Stimulated activated CD4-positive, alpha-beta T cell treated with anti-CD3 and anti-CD28 coated beads, Interleukin-15, amount 100 ng/mL, for 24 hours (primary cell): ENCODE results near the gene ZC3H11A.
"Not testable (repeated sequence)": the region's sequence is repeated elsewhere in the genome, so short reads cannot be mapped to it uniquely, and the experiment has no call there.

Source experiments
- DNase-seq: peaks from one replicate; pipeline ENCODE4 v3.0.0-alpha.2; 2020

ZC3H11A gene

DNA sequence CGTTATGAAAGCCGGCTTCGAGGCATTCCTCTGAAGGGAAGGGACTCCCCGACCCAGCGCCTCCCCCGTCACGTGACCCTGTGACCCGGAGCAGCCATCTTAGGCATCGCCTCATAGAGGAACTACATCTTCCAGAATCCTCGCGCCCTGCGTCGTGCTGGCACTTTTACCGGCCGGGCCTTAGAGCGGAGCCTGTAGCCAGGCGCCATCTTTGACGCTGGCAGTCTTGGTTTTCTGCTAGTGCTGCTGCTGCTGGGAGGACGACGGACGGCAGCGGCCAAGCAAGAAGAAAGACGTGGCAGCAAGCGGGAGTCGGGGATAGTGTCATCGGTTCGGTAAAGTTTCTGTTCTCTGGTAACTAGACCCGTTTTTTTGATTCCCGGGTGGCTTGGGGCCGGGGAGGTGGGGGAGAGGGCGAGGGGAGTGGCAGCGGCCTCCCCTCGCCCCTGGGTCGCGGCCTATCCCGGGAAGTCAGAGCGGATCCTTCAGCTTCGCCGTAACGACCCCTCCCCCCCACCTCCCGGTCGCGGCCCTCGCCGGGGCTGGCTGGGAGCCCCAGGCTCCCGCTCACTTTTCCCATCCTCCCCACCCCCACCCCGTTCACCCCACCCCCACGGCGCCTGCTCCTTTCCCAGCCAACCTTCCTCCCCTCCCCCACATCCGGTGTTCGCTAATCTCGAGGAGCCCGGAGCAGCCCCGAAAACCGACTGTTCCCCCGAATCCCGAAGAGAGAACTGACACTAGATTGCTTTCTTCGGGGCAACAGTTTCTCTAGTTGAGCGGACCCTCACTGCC lies at the start of gene ZC3H11A, which contains the start of gene ZBED6:
Gene ZC3H11A, plus strand, starts transcription at position 183 of the 795 bp plus-strand sequence. CDS start 21,448 bp downstream, outside the sequence.
Gene ZBED6, plus strand, starts transcription at position 183 of the 795 bp plus-strand sequence. CDS start 1,900 bp downstream, outside the sequence.
- peak; percentile 99 for DNase-seq

DNA sequence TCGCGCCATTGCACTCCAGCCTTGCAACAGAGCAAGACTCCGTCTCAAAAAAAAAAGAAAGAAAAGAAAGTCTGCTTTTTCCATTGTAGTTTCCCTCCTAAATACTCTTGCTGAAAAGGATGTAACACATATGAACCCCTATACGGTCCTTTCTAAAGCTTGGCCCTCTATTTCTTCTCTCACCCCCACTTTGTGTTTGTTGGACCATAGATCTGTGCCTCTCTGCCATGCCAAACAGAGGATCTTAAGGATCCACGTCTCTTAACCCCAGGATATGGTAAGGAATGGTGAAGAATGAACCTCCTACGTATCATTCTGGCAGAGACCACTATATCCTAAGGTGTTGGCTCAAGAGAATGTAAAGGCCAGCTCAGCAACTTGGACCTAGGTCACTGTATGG lies 49.1 kb upstream of the ZC3H11A start:
- DNase-seq, result no peak

DNA sequence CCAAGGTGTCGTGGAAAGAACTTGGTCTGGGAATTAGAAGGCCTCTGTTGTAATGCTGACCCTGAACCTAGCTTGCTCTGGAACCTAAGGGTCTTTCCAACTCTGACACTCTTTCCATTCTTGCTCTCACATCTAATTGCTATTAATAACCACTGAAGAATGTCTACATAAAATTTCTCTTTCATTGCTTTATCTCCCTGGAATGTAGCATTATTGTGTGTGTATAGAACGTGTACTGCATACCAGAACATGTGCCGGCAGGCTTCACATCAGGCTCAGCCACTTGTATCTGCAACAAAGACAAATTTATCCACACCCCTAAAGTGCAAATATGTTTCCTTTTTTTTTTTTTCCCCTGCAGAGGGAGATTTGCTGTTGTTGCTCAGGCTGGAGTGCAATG lies 44.4 kb upstream of the ZC3H11A start:
- no peak for DNase-seq

DNA sequence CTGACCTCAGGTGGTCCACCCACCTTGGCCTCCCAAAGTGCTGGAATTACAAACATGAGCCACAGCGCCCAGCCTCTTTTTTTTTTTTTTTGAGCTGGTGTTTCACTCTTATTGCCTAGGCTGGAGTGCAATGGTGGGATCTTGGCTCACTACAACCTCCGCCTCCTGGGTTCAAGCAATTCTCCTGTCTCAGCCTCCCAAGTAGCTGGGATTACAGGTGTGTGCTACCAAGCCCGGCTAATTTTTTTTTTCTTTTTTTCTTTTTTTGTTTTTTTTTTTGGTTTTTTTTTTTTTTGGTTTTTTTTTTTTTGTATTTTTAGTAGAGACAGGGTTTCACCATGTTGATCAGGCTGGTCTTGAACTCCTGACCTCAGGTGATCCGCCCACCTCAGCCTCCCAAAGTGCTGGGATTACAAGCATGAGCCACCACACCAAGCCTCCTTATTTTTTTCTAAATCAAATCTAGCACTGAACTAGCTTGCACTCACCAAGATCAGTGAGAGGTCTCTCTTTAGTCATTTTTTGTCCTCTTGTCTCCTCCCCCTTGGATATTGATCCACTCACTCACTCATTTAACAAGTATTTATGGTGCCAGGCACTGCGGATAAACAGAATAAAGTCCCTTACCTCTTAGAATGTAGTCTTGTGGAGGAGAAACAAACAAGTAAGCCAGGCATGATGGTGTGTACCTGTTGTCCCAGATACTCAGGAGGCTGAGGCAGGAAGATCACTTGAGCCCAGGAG lies 43.6 kb upstream of the ZC3H11A start:
- DNase-seq, result not testable (repeated sequence)

DNA sequence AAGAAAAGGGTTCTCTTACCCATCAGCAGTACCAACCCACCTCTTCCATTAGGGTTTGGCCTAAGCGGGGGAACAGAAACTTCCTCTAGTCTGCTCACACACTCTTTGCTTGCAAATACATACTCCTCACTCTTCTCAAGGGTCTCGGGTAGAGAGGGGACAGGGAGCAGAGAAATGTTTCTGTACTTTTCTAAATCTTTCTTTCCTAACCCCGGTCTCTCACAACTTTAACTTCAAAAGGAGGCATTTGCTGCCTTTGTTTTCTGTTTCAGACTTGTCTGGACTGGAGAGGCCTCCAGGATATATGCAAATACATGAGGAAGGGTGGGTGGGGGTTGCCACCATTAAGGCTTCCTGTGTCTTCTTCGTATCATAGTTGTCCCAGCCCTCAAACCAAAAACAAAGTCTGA lies 41.0 kb upstream of the ZC3H11A start:
- DNase-seq, result peak; percentile 36

DNA sequence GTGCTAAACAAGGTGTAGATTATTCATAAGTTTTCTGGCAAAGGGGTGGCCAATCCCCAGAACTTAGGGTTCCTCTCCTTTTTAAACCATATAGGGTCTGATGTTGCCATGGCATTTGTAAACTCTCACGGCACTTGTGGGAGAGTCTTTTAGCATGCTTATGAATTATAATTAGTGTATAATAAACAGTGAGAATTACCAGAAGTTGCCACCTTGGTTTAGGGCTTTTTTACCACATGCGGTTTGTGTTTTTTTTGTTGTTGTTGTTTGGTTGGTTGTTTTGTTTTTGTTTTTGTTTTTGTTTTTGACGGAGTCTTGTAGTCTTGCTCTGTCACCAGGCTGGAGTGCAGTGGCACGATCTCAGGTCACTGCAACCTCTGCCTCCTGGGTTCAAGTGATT lies 39.4 kb upstream of the ZC3H11A start:
- no peak for DNase-seq

DNA sequence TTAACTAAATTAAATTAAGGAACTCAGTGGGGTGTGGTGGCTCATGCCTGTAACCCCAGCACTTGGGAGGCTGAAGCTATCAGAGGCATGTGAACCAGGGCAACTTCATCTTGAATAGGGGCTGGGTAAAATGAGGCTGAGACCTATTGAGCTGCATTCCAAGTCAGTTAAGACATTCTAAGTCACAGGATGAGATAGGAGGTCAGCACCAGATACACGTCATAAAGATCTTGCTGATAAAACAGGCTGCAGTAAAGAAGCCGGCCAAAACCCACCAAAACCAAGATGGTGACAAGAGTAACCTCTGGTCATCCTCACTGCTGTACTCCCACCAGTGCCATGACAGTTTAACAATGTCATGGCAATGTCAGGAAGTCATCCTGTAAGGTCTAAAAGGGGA lies 36.7 kb upstream of the ZC3H11A start:
- DNase-seq, result not testable (repeated sequence)

DNA sequence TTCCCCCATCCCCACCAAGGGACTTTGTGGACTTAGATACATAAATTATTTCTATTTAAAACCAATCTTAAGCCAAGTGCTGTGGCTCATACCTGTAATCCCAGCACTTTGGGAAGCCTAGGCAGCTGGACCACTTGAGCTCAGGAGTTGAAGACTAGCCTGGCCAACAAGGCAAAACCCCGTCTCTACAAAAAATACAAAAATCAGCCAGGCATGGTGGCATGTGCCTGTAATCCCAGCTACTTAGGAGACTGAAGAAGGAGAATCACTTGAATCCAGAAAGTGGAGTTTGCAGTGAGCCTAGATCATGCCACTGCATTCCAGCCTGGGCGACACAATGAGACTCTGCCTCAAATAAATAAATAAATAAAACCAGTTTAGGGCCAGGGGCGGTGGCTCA lies 34.9 kb upstream of the ZC3H11A start:
- no peak for DNase-seq

DNA sequence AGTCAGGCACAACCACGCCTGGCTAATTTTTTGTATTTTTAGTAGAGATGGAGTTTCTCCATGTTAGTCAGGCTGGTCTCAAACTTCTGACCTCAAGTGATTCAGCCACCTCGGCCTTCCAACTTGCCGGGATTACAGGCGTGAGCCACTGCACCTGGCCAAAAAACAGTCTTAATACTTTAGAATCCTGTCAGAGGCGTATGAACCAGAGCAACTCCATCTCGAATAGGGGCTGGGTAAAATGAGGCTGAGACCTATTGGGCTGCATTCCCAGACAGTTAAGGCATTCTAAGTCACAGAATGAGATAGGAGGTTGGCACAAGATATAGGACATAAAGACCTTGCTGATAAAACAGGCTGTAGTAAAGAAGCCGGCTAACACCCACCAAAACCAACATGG lies 33.5 kb upstream of the ZC3H11A start:
- not testable (repeated sequence) for DNase-seq

DNA sequence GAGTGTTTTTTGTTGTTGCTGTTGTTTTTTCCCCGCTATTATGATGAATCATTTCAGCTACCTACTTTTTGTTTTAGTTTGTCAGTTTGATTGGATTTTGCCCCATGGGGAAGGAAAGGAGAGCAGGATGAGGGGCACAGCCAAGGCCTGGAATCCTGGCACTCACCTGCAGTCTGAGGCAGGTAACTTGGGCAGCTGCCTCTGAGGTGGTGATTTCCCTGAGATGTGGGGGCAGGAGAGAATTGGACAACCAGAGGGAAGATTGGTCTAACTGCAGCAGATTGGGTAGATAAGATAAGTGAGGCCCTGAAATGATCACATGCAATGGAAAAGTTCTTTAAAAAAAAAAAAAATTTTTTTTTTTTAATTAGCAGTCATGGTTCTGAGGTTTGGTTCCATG lies 31.9 kb upstream of the ZC3H11A start:
- no peak for DNase-seq

DNA sequence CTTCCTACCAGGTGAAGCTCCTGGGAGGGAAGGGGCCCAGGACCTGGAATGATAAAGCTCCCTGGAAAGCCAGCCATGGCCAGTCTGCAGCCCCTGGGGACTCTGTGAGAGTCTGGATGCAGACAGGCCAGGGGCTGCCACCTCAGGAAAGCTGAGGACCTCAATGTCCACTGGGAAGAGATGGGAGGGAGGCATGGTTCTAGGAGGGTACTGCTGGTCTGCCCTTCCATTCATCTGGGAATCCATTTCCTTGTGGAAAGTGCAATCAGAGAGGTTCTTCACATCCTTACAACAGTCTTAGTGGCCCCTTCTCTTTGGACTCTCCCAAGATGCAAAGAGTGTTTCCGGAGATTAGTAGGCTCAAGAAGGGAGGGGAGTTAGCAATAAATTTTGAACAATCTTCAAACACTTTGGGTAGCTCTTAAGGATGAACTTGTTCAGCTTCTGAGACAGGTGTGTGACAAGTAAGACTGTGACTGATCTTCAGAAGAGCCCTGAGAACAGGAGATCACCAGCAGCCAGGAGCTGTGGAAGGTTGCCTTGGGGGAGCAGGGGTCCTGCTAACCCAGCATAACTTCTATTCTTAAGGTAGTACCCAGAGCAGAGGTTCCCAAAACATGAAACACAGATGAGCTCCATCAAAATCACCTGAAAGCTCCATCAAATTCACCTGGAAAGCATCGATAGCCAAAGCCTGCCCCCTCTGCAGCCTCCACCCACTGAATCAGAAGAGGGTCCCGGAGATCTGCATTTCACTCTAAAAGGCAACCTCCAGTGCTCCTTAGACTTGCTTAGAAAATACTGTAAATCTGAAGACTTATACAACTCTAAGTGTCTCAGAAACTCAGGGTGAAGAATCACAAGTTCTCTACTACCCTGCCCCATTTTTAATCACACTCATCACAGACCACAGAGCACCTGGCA lies 31.1 kb upstream of the ZC3H11A start:
- DNase-seq, result no peak

DNA sequence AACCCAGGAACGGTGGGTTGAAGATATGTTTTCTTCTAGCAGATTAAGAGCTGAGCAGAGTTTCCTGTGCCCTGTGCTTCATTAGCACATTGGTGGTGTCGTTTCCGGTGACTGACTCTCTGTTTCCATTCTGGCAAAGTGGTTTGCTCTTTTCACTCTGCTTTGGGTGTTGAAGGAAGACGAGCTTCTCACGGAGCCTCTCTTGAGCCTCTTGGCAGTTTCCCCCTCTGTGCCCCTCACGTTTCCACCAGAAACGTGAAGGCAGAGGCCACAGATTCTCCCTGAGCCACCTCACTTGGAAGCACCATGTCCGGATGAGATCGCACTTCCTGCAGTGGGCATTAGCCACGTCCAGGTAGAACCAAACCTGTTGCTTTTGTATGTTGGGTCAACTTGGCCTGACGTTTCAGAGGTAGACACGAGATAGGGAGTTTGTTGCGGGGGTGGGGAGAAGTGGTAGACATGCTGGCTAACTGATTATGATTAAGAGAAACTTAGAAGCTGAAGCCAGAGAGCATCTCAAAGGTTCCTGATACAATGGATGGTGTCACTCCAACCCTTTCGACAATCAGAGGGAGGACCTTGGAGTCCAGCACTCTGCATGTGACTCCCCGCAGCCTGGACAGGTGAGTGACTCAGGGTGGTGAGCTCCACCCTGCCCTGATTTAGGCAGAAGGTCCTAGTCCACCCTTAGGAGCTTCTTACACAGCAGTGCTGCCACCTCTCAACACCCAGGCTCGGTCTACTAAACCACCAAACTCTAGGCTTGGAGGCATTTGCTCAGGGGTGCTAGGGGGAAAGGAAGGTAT lies 30.2 kb upstream of the ZC3H11A start, which contains the start of gene LAX1:
Gene LAX1, plus strand, starts transcription at position 155 of the 809 bp plus-strand sequence. Its CDS starts 383 bp downstream, at position 538.
- peak; percentile 85 for DNase-seq

DNA sequence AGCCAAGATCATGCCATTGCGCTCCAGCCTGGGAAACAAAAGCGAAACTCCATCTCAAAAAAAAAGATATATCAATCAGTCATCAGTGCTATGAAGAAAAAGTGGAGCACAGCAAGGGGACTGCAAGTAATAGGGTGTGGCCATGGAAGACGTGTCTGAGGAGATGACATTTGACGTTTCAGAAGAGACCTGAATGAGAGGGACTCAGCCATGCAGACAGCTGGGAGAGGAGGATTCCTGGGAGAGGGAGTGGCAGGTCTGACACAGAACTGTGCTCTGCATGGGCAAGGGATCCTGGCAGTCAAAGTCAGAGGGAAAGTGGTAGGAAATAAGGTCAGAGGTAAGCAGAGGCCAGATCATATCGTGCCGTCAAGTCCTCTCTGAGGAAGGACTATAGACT lies 27.2 kb upstream of the ZC3H11A start:
- DNase-seq, result peak; percentile 19

DNA sequence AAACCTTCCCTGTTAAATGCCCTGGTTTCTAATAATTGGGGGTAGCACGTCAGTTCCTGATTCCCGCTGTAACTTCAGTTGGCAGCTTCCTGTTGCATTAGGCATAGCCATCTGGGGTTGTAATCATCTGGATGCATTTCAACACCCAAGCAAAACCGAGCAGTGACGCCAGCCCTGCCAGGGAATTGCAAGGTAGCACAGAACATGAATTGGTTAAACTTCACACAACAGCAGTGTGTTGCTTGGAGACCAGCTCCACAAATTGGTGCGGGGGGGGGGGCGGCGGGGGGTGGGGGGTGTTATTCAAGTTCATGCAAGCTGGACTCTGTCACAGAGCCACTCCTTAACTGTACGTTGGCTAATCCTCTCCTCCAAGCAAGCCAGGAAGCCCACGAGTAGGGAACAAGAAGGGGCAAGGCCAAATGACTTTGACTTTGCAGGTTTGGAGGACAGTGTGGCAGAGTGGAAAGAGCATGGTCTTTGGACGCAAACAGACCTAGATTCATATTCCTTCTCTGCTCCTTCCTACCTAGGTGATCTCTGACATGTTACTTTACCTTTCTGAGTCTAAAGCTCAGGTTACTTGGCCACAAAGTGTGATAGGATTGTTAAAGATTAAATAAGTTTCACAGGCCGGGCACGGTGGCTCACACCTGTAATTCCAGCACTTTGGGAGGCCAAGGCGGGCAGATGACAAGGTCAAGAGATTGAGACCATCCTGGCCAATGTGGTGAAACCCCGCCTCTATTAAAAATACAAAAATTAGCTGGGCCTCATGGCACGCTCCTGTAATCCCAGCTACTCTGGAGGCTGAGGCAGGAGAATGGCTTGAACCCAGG lies 25.7 kb upstream of the ZC3H11A start:
- no peak for DNase-seq

DNA sequence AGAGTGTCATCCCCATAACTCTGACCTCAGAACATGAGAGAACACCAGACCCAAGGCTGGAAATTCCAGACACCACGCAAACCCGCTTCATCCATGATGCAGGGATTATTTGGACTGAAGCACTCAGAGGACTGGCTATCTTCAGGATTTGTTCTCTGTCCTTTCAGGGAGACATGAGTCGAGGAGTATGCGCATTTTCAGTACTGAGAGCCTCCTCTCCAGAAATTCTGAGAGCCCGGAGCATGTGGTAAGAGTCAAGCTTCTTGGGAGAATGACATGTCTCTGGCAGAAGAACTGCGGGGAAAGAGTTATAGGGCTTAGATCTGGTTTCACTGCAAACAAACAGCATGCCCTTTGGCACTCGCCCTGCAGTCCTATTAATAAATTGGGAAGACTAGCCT lies 23.5 kb upstream of the ZC3H11A start:
- DNase-seq, result no peak

DNA sequence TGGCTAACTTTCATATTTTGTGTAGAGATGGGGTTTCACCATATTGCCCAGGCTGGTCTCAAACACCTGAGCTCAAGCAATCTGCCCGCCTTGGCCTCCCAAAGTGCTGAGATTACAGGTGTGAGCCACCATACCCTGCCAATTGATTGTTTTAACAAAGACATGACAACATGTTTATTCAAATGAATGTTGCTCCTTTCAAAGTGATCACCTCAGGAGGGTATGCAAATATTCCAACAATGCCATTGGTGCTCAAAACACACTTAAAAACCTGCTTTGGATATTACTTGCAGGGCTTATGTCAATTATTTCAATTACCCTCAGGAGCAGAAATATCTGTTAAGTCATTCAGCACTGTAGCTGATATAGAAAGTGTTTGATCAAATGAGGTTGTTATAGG lies 22.6 kb upstream of the ZC3H11A start:
- no peak for DNase-seq

DNA sequence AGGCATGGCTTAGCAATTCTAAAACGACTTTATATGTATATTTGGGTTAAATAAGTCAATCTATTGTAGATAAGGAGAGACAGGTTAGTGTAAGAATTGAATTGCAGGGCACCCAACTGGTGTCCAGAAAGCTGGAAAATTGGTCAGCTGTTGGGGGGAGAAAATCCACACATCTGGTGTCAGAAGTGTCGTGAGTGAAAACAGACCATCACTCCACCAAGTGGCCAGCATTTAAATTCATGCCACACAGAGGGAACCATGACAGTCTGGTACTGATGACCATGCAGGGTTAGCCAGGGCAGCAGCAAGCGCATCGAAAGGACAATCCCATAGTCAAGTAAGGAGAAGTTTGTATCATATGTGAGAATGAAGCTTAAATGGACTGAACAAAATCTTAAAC lies 18.8 kb upstream of the ZC3H11A start:
- no peak for DNase-seq

DNA sequence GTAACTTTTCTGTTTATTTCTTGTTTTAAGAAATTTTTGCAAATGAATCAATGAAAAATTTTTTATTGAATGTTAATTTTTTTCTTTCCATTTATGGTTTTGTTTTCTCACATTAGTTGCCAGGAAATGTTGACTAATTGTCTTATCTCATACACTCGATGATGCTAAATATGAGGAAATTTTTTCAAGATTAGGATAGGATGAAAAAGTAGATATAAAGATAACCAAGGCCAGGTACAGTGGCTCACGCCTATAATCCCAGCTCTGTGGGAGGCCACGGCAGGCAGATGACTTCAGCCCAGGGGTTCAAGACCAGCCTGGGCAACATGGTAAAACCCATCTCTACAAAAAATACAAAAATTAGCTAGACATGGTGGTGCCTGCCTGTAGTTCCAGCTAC lies 17.8 kb upstream of the ZC3H11A start:
- no peak for DNase-seq

DNA sequence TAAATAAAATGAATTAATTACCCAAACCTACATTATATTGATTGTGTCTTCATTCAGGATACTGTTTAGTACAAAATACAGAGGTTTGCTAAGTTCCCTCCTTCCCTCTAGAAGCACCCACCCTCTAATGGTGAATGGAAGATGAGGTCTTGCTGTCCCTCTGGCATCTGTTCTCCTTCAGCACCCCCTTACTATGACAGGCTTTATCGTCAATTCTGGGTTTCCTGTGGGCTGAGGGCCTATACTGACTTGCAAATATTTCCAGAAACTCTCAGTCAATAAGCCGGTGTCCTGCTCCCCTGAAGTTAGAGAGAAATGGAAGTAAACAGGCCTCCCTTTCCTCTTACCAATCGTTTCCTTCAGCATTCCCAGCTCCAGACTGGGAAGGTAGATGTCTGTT lies 17.3 kb upstream of the ZC3H11A start:
- DNase-seq, result no peak

DNA sequence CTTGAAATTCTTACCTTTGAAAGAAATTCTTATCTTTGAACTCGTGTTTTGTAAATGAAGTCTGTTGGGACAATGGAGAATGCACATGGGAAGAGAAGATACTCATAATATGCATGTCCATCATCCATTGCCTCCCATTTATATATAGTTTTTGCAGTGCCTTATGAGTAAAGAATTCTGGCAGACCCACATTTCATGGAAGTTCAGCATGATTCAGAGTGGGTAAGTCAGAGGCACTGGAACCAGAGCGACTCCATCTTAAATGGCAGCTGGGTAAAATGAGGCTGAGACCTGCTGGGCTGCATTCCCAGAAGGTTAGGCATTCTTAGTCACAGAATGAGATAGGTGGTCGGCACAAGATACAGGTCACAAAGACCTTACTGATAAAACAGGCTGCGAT lies 16.6 kb upstream of the ZC3H11A start:
- no peak for DNase-seq

DNA sequence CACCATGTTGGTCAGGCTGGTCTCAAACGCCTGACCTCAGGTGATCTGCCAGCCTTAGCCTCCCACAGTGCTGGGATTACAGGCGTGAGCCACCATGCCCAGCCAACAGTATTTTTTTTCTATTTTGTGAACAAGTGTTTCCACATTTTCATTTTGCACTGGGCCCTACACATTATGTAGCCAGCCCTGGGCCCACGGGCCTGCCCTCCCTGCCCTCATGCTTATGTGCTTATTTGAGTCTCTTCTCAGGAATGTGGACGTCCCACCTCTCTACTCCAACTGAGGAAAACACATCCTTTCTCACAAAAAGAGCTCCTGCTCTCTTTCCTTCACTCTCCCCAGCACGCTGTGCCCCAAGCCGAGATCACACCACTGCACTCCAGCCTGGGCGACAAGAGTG lies 13.5 kb upstream of the ZC3H11A start:
- DNase-seq, result no peak
